ENCODE results near the gene POU6F2.

Gene POU6F2

DNA sequence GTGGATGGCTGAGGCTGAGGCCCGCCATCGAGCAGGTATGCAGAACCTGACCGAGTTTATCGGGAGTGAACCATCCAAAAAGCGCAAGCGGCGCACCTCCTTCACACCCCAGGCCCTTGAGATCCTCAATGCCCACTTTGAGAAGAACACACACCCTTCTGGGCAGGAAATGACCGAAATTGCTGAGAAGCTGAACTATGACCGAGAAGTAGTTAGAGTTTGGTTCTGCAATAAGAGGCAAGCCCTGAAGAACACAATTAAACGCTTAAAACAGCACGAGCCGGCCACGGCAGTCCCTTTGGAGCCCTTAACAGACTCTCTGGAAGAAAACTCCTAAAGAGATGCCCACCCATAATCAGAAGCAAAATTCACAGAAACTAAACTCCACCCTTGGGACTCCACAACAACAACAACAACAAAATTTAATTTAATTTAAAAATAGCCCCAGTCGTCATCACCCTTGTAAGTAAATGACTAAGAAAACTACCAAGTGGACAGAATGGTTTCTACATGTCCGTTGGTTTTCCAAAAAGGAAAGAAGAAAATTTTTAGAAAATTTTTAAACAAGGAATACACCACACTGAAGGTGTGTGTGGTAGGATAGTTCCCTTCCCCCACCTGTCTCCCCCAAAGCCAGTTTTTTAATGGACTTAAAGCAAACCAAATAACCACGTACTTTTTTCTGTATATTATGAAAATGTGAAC, 486.8 kb downstream of the POU6F2 start:
- Histone ChIP-seq H3F3A (ENCODE audit: low read depth) (no peaks in the 10 kb centered on the region), H3K9me2 (replicated peaks; ENCODE audit: low read depth, low read length) (no peaks in the 10 kb centered on the region), H3K9ac (ENCODE audit: low read depth, low read length, poor library complexity, severe bottlenecking) (no peak overlapping the region), H3K36me3 (ENCODE audit: insufficient read depth, low read length) (no peaks in the 10 kb centered on the region), H4K20me1 (ENCODE audit: insufficient read depth, low read length, poor library complexity, severe bottlenecking) (no peaks in the 10 kb centered on the region), H3K9me3 (ENCODE audit: insufficient read depth, low read depth, low read length) (no peaks in the 10 kb centered on the region), H3K27me3 (ENCODE audit: insufficient read depth, low read length, poor library complexity, severe bottlenecking) (no peaks in the 10 kb centered on the region), H3K79me2 (ENCODE audit: insufficient read depth, low read length) (no peaks in the 10 kb centered on the region), H2AFZ (ENCODE audit: low read length) (peak overlapping the region; percentile 64; the same call in 1 of the 2 replicates), H3K4me1 (ENCODE audit: insufficient read depth, low read length, poor library complexity, severe bottlenecking) (peaks cover 5% of the 10 kb centered on the region), H3K4me3 (ENCODE audit: low read length, poor library complexity, severe bottlenecking) (peak overlapping the region; percentile 14), H3K4me2 (ENCODE audit: low read depth, low read length, poor library complexity, severe bottlenecking) (peak overlapping the region; percentile 33)
- TF ChIP-seq EZH2phosphoT487 (IDR thresholded peaks at IDR 0.05; ENCODE audit: borderline replicate concordance) (no peak), CTCF (conservative IDR thresholded peaks at IDR 0.05; ENCODE audit: low read length) (no peak)

DNA sequence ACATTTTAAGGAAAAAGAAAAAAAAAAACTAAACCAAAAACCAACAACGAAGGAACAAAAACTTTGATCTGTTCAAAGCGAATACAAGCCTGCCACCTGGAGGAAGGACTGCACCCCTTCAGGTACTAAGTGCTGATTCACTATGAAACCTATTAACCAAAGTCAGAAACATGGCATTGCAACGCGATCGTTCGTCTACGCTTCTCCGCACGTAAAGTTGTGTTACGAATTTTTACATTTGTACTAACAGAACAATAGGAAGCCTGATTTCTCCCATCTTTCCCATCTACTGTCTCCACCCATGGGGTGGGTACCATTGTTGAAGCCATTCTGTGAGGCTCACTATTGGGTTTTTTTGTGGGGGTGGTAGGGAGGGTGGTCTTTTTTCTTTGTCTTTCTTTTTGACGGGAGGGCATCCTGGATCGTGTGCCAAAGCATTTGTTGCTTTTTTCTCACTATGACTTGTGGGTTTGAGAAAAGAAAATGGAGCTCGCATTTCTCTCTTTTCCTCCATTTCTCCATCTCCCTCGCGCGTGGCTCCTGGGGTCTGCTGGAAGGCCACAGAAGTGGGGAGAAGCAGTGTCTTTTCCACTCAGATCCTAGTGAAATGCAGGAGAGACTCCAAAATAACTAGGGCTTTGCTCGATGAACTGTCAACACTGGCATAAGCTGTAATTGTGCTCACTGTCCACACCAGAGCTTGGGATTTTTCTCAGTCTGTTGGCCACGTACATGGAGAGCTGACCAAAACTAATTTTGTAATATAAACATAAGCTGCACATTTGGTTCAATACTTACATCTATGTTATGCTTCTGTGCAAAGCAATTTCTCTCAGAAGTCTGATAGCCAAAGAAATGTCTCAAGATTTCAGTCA, 487.6 kb downstream of the POU6F2 start:
- no peak overlapping the region for H3K9ac ChIP-seq (ENCODE audit: low read depth, low read length, poor library complexity, severe bottlenecking)
- no peaks in the 10 kb centered on the region for H3K79me2 ChIP-seq (ENCODE audit: insufficient read depth, low read length)
- peak overlapping the region; percentile 64 for H2AFZ ChIP-seq (ENCODE audit: low read length)
- H3K4me2 ChIP-seq (ENCODE audit: low read depth, low read length, poor library complexity, severe bottlenecking) = peak overlapping the region; percentile 33
- TF ChIP-seq CTCF (conservative IDR thresholded peaks at IDR 0.05; ENCODE audit: low read length) = peak; percentile 83
- no peak for TF ChIP-seq EZH2phosphoT487 (IDR thresholded peaks at IDR 0.05; ENCODE audit: borderline replicate concordance)
- no peaks in the 10 kb centered on the region for H3K27me3 ChIP-seq (ENCODE audit: insufficient read depth, low read length, poor library complexity, severe bottlenecking)
- no peaks in the 10 kb centered on the region for H3K9me2 ChIP-seq (replicated peaks; ENCODE audit: low read depth, low read length)
- H3K9me3 ChIP-seq (ENCODE audit: insufficient read depth, low read depth, low read length) = no peaks in the 10 kb centered on the region
- no peaks in the 10 kb centered on the region for H3K36me3 ChIP-seq (ENCODE audit: insufficient read depth, low read length)
- H3K4me3 ChIP-seq (ENCODE audit: low read length, poor library complexity, severe bottlenecking) = peak overlapping the region; percentile 14
- no peaks in the 10 kb centered on the region for H4K20me1 ChIP-seq (ENCODE audit: insufficient read depth, low read length, poor library complexity, severe bottlenecking)
- H3F3A ChIP-seq (ENCODE audit: low read depth) = no peaks in the 10 kb centered on the region
- H3K4me1 ChIP-seq (ENCODE audit: insufficient read depth, low read length, poor library complexity, severe bottlenecking) = peaks cover 5% of the 10 kb centered on the region

DNA sequence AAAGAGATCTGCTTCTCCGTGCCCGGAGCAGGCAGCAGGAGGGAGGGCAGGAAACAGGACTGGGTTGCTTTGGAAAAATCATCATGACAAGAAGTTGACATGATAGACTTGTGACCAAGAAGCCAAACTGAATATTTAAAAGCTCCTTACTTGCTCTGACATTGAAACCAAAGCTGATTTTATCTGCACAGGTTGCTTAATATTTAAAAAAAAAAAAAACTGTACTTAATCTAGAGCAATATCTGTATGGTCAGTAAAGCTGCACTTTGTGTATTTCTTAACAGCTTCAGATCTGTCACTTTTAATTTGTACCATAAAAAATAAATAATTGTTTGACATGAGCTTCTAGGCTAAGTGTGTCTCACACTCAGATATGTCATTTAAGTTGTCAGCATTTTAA, 490.6 kb downstream of the POU6F2 start:
- H3K36me3 ChIP-seq (ENCODE audit: insufficient read depth, low read length) = no peaks in the 10 kb centered on the region
- H3K9me2 ChIP-seq (replicated peaks; ENCODE audit: low read depth, low read length) = no peaks in the 10 kb centered on the region
- H3K9ac ChIP-seq (ENCODE audit: low read depth, low read length, poor library complexity, severe bottlenecking) = no peak overlapping the region
- H3K27me3 ChIP-seq (ENCODE audit: insufficient read depth, low read length, poor library complexity, severe bottlenecking) = no peaks in the 10 kb centered on the region
- TF ChIP-seq CTCF (conservative IDR thresholded peaks at IDR 0.05; ENCODE audit: low read length) (no peak), EZH2phosphoT487 (IDR thresholded peaks at IDR 0.05; ENCODE audit: borderline replicate concordance) (no peak)
- no peak overlapping the region for H3K4me3 ChIP-seq (ENCODE audit: low read length, poor library complexity, severe bottlenecking)
- no peaks in the 10 kb centered on the region for H3F3A ChIP-seq (ENCODE audit: low read depth)
- peaks cover 5% of the 10 kb centered on the region for H3K4me1 ChIP-seq (ENCODE audit: insufficient read depth, low read length, poor library complexity, severe bottlenecking)
- no peak overlapping the region for H2AFZ ChIP-seq (ENCODE audit: low read length)
- no peaks in the 10 kb centered on the region for H4K20me1 ChIP-seq (ENCODE audit: insufficient read depth, low read length, poor library complexity, severe bottlenecking)
- H3K79me2 ChIP-seq (ENCODE audit: insufficient read depth, low read length) = no peaks in the 10 kb centered on the region
- H3K9me3 ChIP-seq (ENCODE audit: insufficient read depth, low read depth, low read length) = no peaks in the 10 kb centered on the region
- no peak overlapping the region for H3K4me2 ChIP-seq (ENCODE audit: low read depth, low read length, poor library complexity, severe bottlenecking)

Measured in Loucy (cell line).